PC-9 (cell line): Measurements from ENCODE around the gene EMX2. TPM values are rescaled to one million over a fixed set of nuclear protein-coding genes. Genes with fewer than 3 reads are reported as not detected.

ENCODE experiments used
- BruUV-seq: library from RNA; stranded (reverse); fragments of 400-500 nt; replicated peaks from 2 replicates; lab custom pipeline; 2021; lab: Mats Ljungman, UMichigan
- CTCF ChIA-PET: fragments of 300-600 bp; sonication (Branson Sonifier 250); formaldehyde crosslinking; loops from one replicate; lab custom pipeline; 2022; ENCODE audit warnings: antibody characterized with exemption; lab: Charles Lee
- POLR2A ChIA-PET: fragments of 300-600 bp; sonication (Branson Sonifier 250); formaldehyde crosslinking; loops from one replicate; lab custom pipeline; 2022; ENCODE audit warnings: antibody characterized with exemption; ENCODE audit not compliant: unreplicated experiment; lab: Charles Lee
- DNase-seq, 2 experiments: peaks; one replicate each; pipeline versions ENCODE4 v3.0.0 to v3.0.0-alpha.2; 2015 to 2022; ENCODE audit warnings: mixed read lengths in 1 of 2
- H2AFZ ChIP-seq: fragments of 200-600 bp; sonication (generic); 2 replicates; pipeline ENCODE4 v1.8.1; 2017; ENCODE audit warnings: antibody characterized with exemption
- H3F3A ChIP-seq: fragments of 200-600 bp; sonication (generic); 2 replicates; pipeline ENCODE4 v1.8.1; 2017; ENCODE audit warnings: antibody characterized with exemption, mild to moderate bottlenecking, low read depth; ENCODE audit not compliant: insufficient read depth
- H3K27ac ChIP-seq: fragments of 200-600 bp; sonication (generic); 2 replicates; pipeline ENCODE4 v1.6.1; 2016; ENCODE audit warnings: mixed run types
- H3K27me3 ChIP-seq: fragments of 200-600 bp; sonication (generic); 2 replicates; pipeline ENCODE4 v1.6.1; 2016; ENCODE audit warnings: low read depth, mixed run types; ENCODE audit not compliant: insufficient read depth
- H3K36me3 ChIP-seq: fragments of 200-600 bp; sonication (generic); 2 replicates; pipeline ENCODE4 v1.6.1; 2016; ENCODE audit warnings: low read depth, mixed run types
- H3K4me1 ChIP-seq: fragments of 200-600 bp; sonication (generic); replicated peaks from 2 replicates; pipeline ENCODE4 v1.6.1; 2016; ENCODE audit warnings: mixed run types; ENCODE audit not compliant: insufficient read depth
- H3K4me2 ChIP-seq: fragments of 200-600 bp; sonication (generic); 2 replicates; pipeline ENCODE4 v1.6.1; 2017; ENCODE audit warnings: mixed run types
- H3K4me3 ChIP-seq: fragments of 200-600 bp; sonication (generic); 2 replicates; pipeline ENCODE4 v1.6.1; 2016; ENCODE audit warnings: mixed run types
- H3K79me2 ChIP-seq: fragments of 200-600 bp; sonication (generic); 2 replicates; pipeline ENCODE4 v1.6.1; 2017; ENCODE audit warnings: low read depth, mixed run types
- H3K9me2 ChIP-seq: fragments of 200-600 bp; sonication (generic); 2 replicates; pipeline ENCODE4 v1.8.1; 2017; ENCODE audit warnings: mild to moderate bottlenecking; ENCODE audit not compliant: insufficient read depth
- H3K9me3 ChIP-seq: fragments of 200-600 bp; sonication (generic); 2 replicates; pipeline ENCODE4 v1.8.1; 2016; ENCODE audit warnings: low read depth; ENCODE audit not compliant: insufficient read depth
- H4K20me1 ChIP-seq: fragments of 200-600 bp; sonication (generic); 2 replicates; pipeline ENCODE4 v1.8.1; 2017; ENCODE audit not compliant: insufficient read depth
- EZH2 ChIP-seq: fragments of 200-600 bp; sonication (generic); IDR thresholded peaks from 2 replicates; pipeline ENCODE4 v1.8.0; 2017; ENCODE audit warnings: antibody characterized with exemption, low read depth
- intact Hi-C: fragments of 100-400 bp; cut with micrococcal nuclease; formaldehyde crosslinking; loops from one replicate; pipeline ENCODE4 v1.10.0; 2022; ENCODE audit not compliant: unreplicated experiment
- total RNA-seq: library from RNA; stranded (reverse); gene quantifications from 2 replicates; pipeline ENCODE4 v1.2.3, GENCODE V29; 2021
- TF ChIP-seq, protein P1 (sequence below): fragments of 200-600 bp; sonication (generic); conservative IDR thresholded peaks from 2 replicates; pipeline ENCODE4 v1.6.1; 2017; ENCODE audit warnings: mixed run types, antibody characterized with exemption, mild to moderate bottlenecking, moderate library complexity

The EMX2 gene
- total RNA-seq, 1 experiment from 2014 or later: not detected

- no peaks in the 10 kb centered on the region for H3K9me2 ChIP-seq
- H3K4me1 ChIP-seq: no peaks in the 10 kb centered on the region
- H3F3A ChIP-seq: no peaks in the 10 kb centered on the region
- H3K4me3 ChIP-seq: no peak overlapping the region
- H4K20me1 ChIP-seq: no peaks in the 10 kb centered on the region
- no peak overlapping the region for H3K27ac ChIP-seq
- no peak for DNase-seq
- H3K9me3 ChIP-seq: no peaks in the 10 kb centered on the region
- CTCF ChIA-PET: no interaction called here
- H3K79me2 ChIP-seq: no peaks in the 10 kb centered on the region
- TF ChIP-seq, protein P1, sequence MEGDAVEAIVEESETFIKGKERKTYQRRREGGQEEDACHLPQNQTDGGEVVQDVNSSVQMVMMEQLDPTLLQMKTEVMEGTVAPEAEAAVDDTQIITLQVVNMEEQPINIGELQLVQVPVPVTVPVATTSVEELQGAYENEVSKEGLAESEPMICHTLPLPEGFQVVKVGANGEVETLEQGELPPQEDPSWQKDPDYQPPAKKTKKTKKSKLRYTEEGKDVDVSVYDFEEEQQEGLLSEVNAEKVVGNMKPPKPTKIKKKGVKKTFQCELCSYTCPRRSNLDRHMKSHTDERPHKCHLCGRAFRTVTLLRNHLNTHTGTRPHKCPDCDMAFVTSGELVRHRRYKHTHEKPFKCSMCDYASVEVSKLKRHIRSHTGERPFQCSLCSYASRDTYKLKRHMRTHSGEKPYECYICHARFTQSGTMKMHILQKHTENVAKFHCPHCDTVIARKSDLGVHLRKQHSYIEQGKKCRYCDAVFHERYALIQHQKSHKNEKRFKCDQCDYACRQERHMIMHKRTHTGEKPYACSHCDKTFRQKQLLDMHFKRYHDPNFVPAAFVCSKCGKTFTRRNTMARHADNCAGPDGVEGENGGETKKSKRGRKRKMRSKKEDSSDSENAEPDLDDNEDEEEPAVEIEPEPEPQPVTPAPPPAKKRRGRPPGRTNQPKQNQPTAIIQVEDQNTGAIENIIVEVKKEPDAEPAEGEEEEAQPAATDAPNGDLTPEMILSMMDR: no peak
- no peak for TF ChIP-seq EZH2
- H2AFZ ChIP-seq: no peak overlapping the region
- H3K27me3 ChIP-seq: peaks cover 41% of the 10 kb centered on the region
- no peak overlapping the region for H3K4me2 ChIP-seq
- no TSS peak for BruUV-seq
- intact Hi-C loops: no loop called here
- POLR2A ChIA-PET: no interaction called here
- H3K36me3 ChIP-seq: no peaks in the 10 kb centered on the region
These were observed 6.6 kb downstream of the EMX2 start for GRCh38 chr10:117549100-117549585.

DNA sequence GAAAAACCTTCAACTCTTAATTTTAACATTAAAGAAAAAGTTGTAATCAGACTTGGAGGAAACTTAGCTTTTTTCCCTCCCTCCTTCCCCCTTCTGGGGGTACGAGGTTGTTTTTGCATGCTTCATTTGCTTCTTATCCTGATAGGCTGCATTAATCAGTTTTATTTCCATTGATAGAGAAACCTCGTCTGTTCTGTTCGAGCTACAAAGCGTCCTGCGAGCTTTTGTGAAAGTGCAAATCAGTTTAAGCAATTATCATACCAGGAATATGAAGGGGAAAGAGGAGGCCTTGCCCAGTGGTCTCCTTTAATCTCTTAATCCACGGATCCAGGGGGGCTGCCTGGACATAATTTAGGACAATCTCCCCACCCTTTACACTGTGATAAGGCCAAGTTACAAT is 7.5 kb downstream of the EMX2 start:
- H3K27ac ChIP-seq: no peak overlapping the region
- H3K9me2 ChIP-seq: no peaks in the 10 kb centered on the region
- H3K36me3 ChIP-seq: no peaks in the 10 kb centered on the region
- BruUV-seq: no TSS peak
- intact Hi-C loops: no loop called here
- no peak overlapping the region for H3K4me2 ChIP-seq
- no peaks in the 10 kb centered on the region for H3K4me1 ChIP-seq
- DNase-seq: no peak
- no peak overlapping the region for H2AFZ ChIP-seq
- no peaks in the 10 kb centered on the region for H3K79me2 ChIP-seq
- ChIA-PET CTCF (no interaction called here), POLR2A (no interaction called here)
- TF ChIP-seq, protein P1: no peak
- no peak for TF ChIP-seq EZH2
- no peaks in the 10 kb centered on the region for H3F3A ChIP-seq
- H3K9me3 ChIP-seq: no peaks in the 10 kb centered on the region
- no peak overlapping the region for H3K4me3 ChIP-seq
- H4K20me1 ChIP-seq: no peaks in the 10 kb centered on the region
- peaks cover 47% of the 10 kb centered on the region for H3K27me3 ChIP-seq

DNA sequence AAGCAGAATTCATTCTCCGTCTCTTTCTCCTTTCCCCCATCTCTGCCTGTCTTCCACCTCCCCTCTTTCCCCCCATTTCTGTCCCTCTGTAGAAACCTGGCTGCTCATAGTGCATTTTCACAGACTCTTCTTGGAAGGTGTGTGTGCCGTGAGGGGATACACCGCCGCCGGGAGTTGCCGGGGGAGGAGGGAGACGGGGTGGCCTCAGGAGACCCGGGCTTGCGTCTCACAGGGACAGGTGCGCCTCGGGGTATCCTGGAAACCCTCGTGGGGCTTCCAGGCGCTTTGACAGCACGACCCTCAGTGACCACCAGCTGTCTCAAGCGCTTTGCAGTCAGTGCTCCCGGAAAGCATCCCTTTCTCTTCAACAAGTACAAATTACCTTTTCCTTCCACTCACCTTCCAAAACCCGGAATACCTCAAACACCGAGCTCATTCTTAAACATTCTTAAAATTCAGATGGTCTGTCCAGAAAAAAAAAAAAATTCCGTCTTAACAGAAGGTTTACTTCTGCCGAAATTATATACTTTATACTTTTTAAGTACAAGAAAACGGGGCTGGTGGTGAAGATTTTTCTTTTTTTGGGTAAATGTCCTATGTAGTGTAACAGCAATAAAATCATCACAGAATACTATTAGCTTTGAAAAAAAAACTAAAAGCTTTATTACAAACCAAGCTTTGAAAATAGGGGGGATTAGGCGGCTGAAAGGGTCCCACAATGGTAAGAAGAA is 8.2 kb downstream of the EMX2 start:
- Histone ChIP-seq H3K4me2 (no peak overlapping the region), H3K27me3 (peaks cover 47% of the 10 kb centered on the region), H3K79me2 (no peaks in the 10 kb centered on the region), H3K4me3 (no peak overlapping the region), H2AFZ (no peak overlapping the region), H3K9me2 (no peaks in the 10 kb centered on the region), H3F3A (no peaks in the 10 kb centered on the region), H3K36me3 (no peaks in the 10 kb centered on the region), H3K4me1 (no peaks in the 10 kb centered on the region), H4K20me1 (no peaks in the 10 kb centered on the region), H3K9me3 (no peaks in the 10 kb centered on the region), H3K27ac (no peak overlapping the region)
- ChIA-PET CTCF (no interaction called here), POLR2A (no interaction called here)
- no peak for DNase-seq
- TF ChIP-seq EZH2: no peak
- TF ChIP-seq, protein P1: no peak
- BruUV-seq: no TSS peak
- intact Hi-C loops: no loop called here
